HepG2 (cell line): Measurements from ENCODE around the gene PIEZO1. TPM values are rescaled to one million over a fixed set of nuclear protein-coding genes. Genes with fewer than 3 reads are reported as not detected.

ENCODE experiments used
- ATAC-seq: fragments of 200-7000 bp; cut with Tn5 transposase; 3 replicates; pipeline ENCODE4 v1.9.1; 2020; ENCODE audit warnings: mild to moderate bottlenecking, moderate library complexity
- BruUV-seq: library from RNA; stranded (reverse); fragments of 400-500 nt; replicated peaks from 2 replicates; lab custom pipeline; 2021; lab: Mats Ljungman, UMichigan
- CTCF ChIA-PET: fragments of 300-600 bp; formaldehyde crosslinking; extraction: SDS; loops from one replicate; lab custom pipeline; 2021; ENCODE audit warnings: low total read pairs, inconsistent platforms, low intra/inter-chr PET ratio; lab: Yijun Ruan, JAX
- POLR2A ChIA-PET: fragments of 350-600 bp; sonication (Branson Sonifier 250); formaldehyde crosslinking; loops from one replicate; lab custom pipeline; 2020; ENCODE audit warnings: antibody characterized with exemption, inconsistent platforms; lab: Yijun Ruan, JAX
- DNase-seq: peaks from one replicate; pipeline ENCODE4 v3.0.0-alpha.2; 2015; ENCODE audit warnings: low spot score
- FAIRE-seq: peaks from 3 replicates; lab custom pipeline; 2011; peaks lifted over from hg19 to GRCh38; lab: Jason Lieb, UNC
- H2AFZ ChIP-seq: one replicate; pipeline ENCODE4 v1.6.1; 2011; ENCODE audit warnings: low read length, inconsistent platforms
- H3K27ac ChIP-seq: fragments of 300-600 bp; 3 replicates; pipeline ENCODE4 v1.8.0; 2011; ENCODE audit warnings: mixed run types, mild to moderate bottlenecking, mixed read lengths, low read length, inconsistent platforms; ENCODE audit not compliant: insufficient read depth; ENCODE audit errors: extremely low read length
- H3K27me3 ChIP-seq, 2 experiments: fragments of 200-600 bp in 1 of 2; 2 replicates in 1 of 2; 3 replicates in 1 of 2; pipeline versions ENCODE4 v1.6.0 to v1.8.0; 2011; ENCODE audit warnings: low read length in 2 of 2, mild to moderate bottlenecking in 2 of 2, moderate library complexity in 2 of 2, inconsistent platforms in 1 of 2; ENCODE audit not compliant: insufficient read depth in 2 of 2, control insufficient read depth in 1 of 2
- H3K36me3 ChIP-seq, 2 experiments: fragments of 200-600 bp in 1 of 2; replicated peaks in 1 of 2; 2 replicates in 1 of 2; 3 replicates in 1 of 2; pipeline versions ENCODE4 v1.5.1 to v1.8.0; 2011; ENCODE audit warnings: low read length in 2 of 2, inconsistent platforms in 1 of 2; ENCODE audit not compliant: insufficient read depth in 2 of 2, control insufficient read depth in 1 of 2
- H3K4me1 ChIP-seq: 2 replicates; pipeline ENCODE4 v1.5.1; 2012; ENCODE audit warnings: low read length, inconsistent platforms; ENCODE audit not compliant: insufficient read depth
- H3K4me2 ChIP-seq: 2 replicates; pipeline ENCODE4 v1.6.0; 2011; ENCODE audit warnings: low read depth, low read length, inconsistent platforms
- H3K4me3 ChIP-seq, 3 experiments: fragments of 200-600 bp in 1 of 3; sonication (generic), shearing (Covaris generic) in 1 of 3; replicated peaks in 1 of 3; 2 replicates each; pipeline ENCODE4 v1.5.1; 2011 to 2016; ENCODE audit warnings: low read length in 3 of 3, inconsistent platforms in 2 of 3, low read depth in 2 of 3, mild to moderate bottlenecking in 2 of 3, control low read depth in 1 of 3, mixed read lengths in 1 of 3; ENCODE audit not compliant: insufficient read depth in 1 of 3
- H3K79me2 ChIP-seq: one replicate; pipeline ENCODE4 v1.6.1; 2011; ENCODE audit warnings: low read length, inconsistent platforms; ENCODE audit not compliant: insufficient read depth
- H3K9ac ChIP-seq: 2 replicates; pipeline ENCODE4 v1.6.0; 2011; ENCODE audit warnings: mild to moderate bottlenecking, low read depth, low read length, inconsistent platforms; ENCODE audit not compliant: insufficient read depth
- H3K9me3 ChIP-seq: 2 replicates; pipeline ENCODE4 v1.5.1; 2012; ENCODE audit warnings: mild to moderate bottlenecking, low read length
- H4K20me1 ChIP-seq: 2 replicates; pipeline ENCODE4 v1.6.0; 2011; ENCODE audit warnings: inconsistent platforms, mild to moderate bottlenecking, low read length, moderate library complexity; ENCODE audit not compliant: insufficient read depth
- AKAP8 ChIP-seq: sonication (generic); formaldehyde crosslinking; IDR thresholded peaks from 2 replicates; pipeline ENCODE4 v1.5.1; 2020; ENCODE audit warnings: mild to moderate bottlenecking, missing genetic modification reagents
- NCOA2 ChIP-seq: sonication (generic); formaldehyde crosslinking; IDR thresholded peaks from 2 replicates; pipeline ENCODE4 v1.8.0; 2022; ENCODE audit warnings: inconsistent platforms
- NFIC ChIP-seq: IDR thresholded peaks from 2 replicates; pipeline ENCODE4 v1.6.1; 2012; ENCODE audit warnings: mild to moderate bottlenecking, low read length, inconsistent platforms
- NR2C2 ChIP-seq: sonication (generic); formaldehyde crosslinking; IDR thresholded peaks from 2 replicates; pipeline ENCODE4 v1.4.0; 2020; ENCODE audit warnings: missing genetic modification reagents, mild to moderate bottlenecking, moderate library complexity, borderline replicate concordance
- REPIN1 ChIP-seq: sonication (generic); formaldehyde crosslinking; IDR thresholded peaks from 2 replicates; pipeline ENCODE4 v1.8.0; 2022; ENCODE audit warnings: missing genetic modification reagents, low read depth, mild to moderate bottlenecking, borderline replicate concordance
- SRSF9 ChIP-seq: fragments of 200-400 bp; formaldehyde crosslinking; IDR thresholded peaks from 2 replicates; pipeline ENCODE4 v1.6.1; 2018; ENCODE audit warnings: borderline replicate concordance, mild to moderate bottlenecking, low read depth, low read length; ENCODE audit not compliant: insufficient read depth, poor library complexity, severe bottlenecking
- TCF7 ChIP-seq: sonication (generic); IDR thresholded peaks from 2 replicates; pipeline ENCODE4 v1.6.1; 2016; ENCODE audit warnings: antibody characterized with exemption, low read depth
- ZBTB42 ChIP-seq: sonication (generic); formaldehyde crosslinking; IDR thresholded peaks from 2 replicates; pipeline ENCODE4 v1.5.0; 2020; ENCODE audit warnings: mild to moderate bottlenecking, missing genetic modification reagents
- ZFP36L1 ChIP-seq: sonication (generic); formaldehyde crosslinking; IDR thresholded peaks from 2 replicates; pipeline ENCODE4 v1.8.0; 2022; ENCODE audit warnings: mild to moderate bottlenecking, missing genetic modification reagents, moderate library complexity
- ZMYM3 ChIP-seq: sonication (generic); formaldehyde crosslinking; IDR thresholded peaks from 2 replicates; pipeline ENCODE4 v1.5.1; 2020; ENCODE audit warnings: mild to moderate bottlenecking, missing genetic modification reagents
- ZNF350 ChIP-seq: sonication (generic); formaldehyde crosslinking; IDR thresholded peaks from 2 replicates; pipeline ENCODE4 v1.4.0; 2020; ENCODE audit warnings: mild to moderate bottlenecking, low read depth, missing genetic modification reagents, borderline replicate concordance
- ZNF496 ChIP-seq: sonication (generic); formaldehyde crosslinking; IDR thresholded peaks from 2 replicates; pipeline ENCODE4 v1.8.1; 2023; ENCODE audit warnings: mild to moderate bottlenecking, moderate library complexity, missing genetic modification reagents; ENCODE audit not compliant: insufficient replicate concordance
- ZNF550 ChIP-seq: sonication (generic); formaldehyde crosslinking; IDR thresholded peaks from 2 replicates; pipeline ENCODE4 v1.4.0; 2020; ENCODE audit warnings: mild to moderate bottlenecking, missing genetic modification reagents, borderline replicate concordance
- ZNF768 ChIP-seq: sonication (generic); formaldehyde crosslinking; IDR thresholded peaks from 2 replicates; pipeline ENCODE4 v1.4.0; 2020; ENCODE audit warnings: missing genetic modification reagents
- ZNF788 ChIP-seq: sonication (generic); formaldehyde crosslinking; IDR thresholded peaks from 2 replicates; pipeline ENCODE4 v1.5.0; 2020; ENCODE audit warnings: mild to moderate bottlenecking, missing genetic modification reagents, borderline replicate concordance
- WGBS: methylation state at CpG from one replicate; pipeline ENCODE4 v1.1.6; 2017; ENCODE audit warnings: low lambda C conversion rate; 5-methylcytosine and 5-hydroxymethylcytosine counted together
- in situ Hi-C: cut with HindIII; loops from 2 replicates; pipeline ENCODE4 v1.10.0; 2017; ENCODE audit warnings: low pct_unique_long_range_greater_than_20kb; ENCODE audit not compliant: extremely low pct_ligation_motif_present
- intact Hi-C: fragments of 100-400 bp; cut with micrococcal nuclease; formaldehyde crosslinking; loops from one replicate; pipeline ENCODE4 v1.10.0; 2022; ENCODE audit not compliant: unreplicated experiment
- polyA plus RNA-seq, 8 experiments: library from polyadenylated mRNA; depleted of rRNA in 3 of 8; stranded (reverse) in 7 of 8; unstranded in 1 of 8; fragments of >200 nt; fragmentation: Illumina TruSeq in 4 of 8; extraction: Trizol in 4 of 8; gene quantifications; 2 replicates each; pipeline versions ENCODE4 v1.2.1 to v1.2.3, GENCODE V29; 2011 to 2016; ENCODE audit warnings: low read depth in 4 of 8, missing spikeins in 1 of 8, mixed read lengths in 1 of 8; ENCODE audit not compliant: insufficient read depth in 1 of 8
- total RNA-seq, 5 experiments: library from RNA; depleted of rRNA; stranded (reverse); fragments of >200 nt; fragmentation: Illumina TruSeq; extraction: Trizol; gene quantifications; 2 replicates each; pipeline ENCODE4 v1.2.3, GENCODE V29; 2016; ENCODE audit warnings: low read depth in 1 of 5

PIEZO1 gene
- total and polyA plus RNA-seq, 2 of the 13 experiments (the other 11 are each of a cell fraction or from before 2014, with no cell fraction given): 67.9 to 85.0 TPM

- ATAC-seq (no peak), FAIRE-seq (no peak)
- no peak overlapping the region for H3K27ac ChIP-seq
Measured at GRCh38 chr16:88691924-88692560, 93.0 kb downstream of the PIEZO1 start.

GRCh38 chr16:88691129-88691813 is 93.7 kb downstream of the PIEZO1 start:
- WGBS: 48% methylated on average over 26 of the region's 33 CpGs
- FAIRE-seq: no peak
- ATAC-seq: no peak
- in situ Hi-C loops (no loop called here), intact Hi-C loops (no loop called here)
- H2AFZ ChIP-seq: no peak overlapping the region
- H3K9me3 ChIP-seq: no peaks in the 10 kb centered on the region
- TF ChIP-seq ZBTB42 (no peak), ZNF768 (CRISPR knock-in tag) (peak; percentile 27; the same call in 1 of the 2 replicates)
- no peak overlapping the region for H3K4me2 ChIP-seq
- H4K20me1 ChIP-seq: no peaks in the 10 kb centered on the region; the same call in 1 of the 2 replicates
- BruUV-seq: no TSS peak
- no peak overlapping the region for H3K9ac ChIP-seq
- peaks cover 36% of the 10 kb centered on the region for H3K4me1 ChIP-seq
- DNase-seq: no peak
- peaks cover 40 to 78% of the 10 kb centered on the region in 2 experiments for H3K27me3 ChIP-seq
- H3K36me3 ChIP-seq: no peaks in the 10 kb centered on the region
- H3K4me3 ChIP-seq: no peak overlapping the region
- CTCF ChIA-PET: no interaction called here
- H3K27ac ChIP-seq: no peak overlapping the region
- POLR2A ChIA-PET: no interaction called here
- H3K79me2 ChIP-seq: no peaks in the 10 kb centered on the region

More at GRCh38 chr16:88691924-88692560, 93.0 kb downstream of the PIEZO1 start:
- intact Hi-C loops: no loop called here
- ChIA-PET CTCF (no interaction called here), POLR2A (no interaction called here)
- DNase-seq: no peak
- Histone ChIP-seq H3K36me3 (peaks cover 0 to 1% of the 10 kb centered on the region in 2 experiments; a peak in 1 of 5 replicates), H3K79me2 (no peaks in the 10 kb centered on the region), H3K4me2 (no peak overlapping the region), H4K20me1 (no peaks in the 10 kb centered on the region), H3K4me3 (no peak overlapping the region), H3K9me3 (no peaks in the 10 kb centered on the region), H3K27me3 (peaks cover 40 to 73% of the 10 kb centered on the region in 2 experiments), H2AFZ (no peak overlapping the region), H3K4me1 (peaks cover 30% of the 10 kb centered on the region), H3K9ac (no peak overlapping the region)
- TF ChIP-seq ZNF350 (CRISPR knock-in tag) (no peak), TCF7 (no peak), NCOA2 (no peak), REPIN1 (CRISPR knock-in tag) (no peak), SRSF9 (no peak), AKAP8 (CRISPR knock-in tag) (no peak), ZNF788 (CRISPR knock-in tag) (0 out of 2 replicates have a peak, but pooled peaks have one; percentile 17), ZNF496 (no peak), NFIC (no peak), ZFP36L1 (CRISPR knock-in tag) (no peak), ZNF550 (CRISPR knock-in tag) (no peak), ZMYM3 (CRISPR knock-in tag) (0 out of 2 replicates have a peak, but pooled peaks have one; percentile 28), NR2C2 (CRISPR knock-in tag) (no peak)
- BruUV-seq: no TSS peak
- in situ Hi-C loops: no loop called here
- 41% methylated on average over 12 of the region's 26 CpGs for WGBS
